Panc1 (cell line): Measurements from ENCODE around the gene CFAP20DC. TPM values are rescaled to one million over a fixed set of nuclear protein-coding genes. Genes with fewer than 3 reads are reported as not detected.

Source experiments
- ATAC-seq: fragments of 200-7000 bp; cut with Tn5 transposase; 2 replicates; pipeline ENCODE4 v1.9.1; 2020; ENCODE audit warnings: mild to moderate bottlenecking, moderate library complexity
- BruUV-seq: library from RNA; stranded (reverse); fragments of 400-500 nt; replicated peaks from 2 replicates; lab custom pipeline; 2021; lab: Mats Ljungman, UMichigan
- CTCF ChIA-PET: fragments of 300-600 bp; sonication (Branson Sonifier 250); formaldehyde crosslinking; loops from one replicate; lab custom pipeline; 2022; ENCODE audit warnings: antibody characterized with exemption; lab: Charles Lee
- POLR2A ChIA-PET: fragments of 300-600 bp; sonication (Branson Sonifier 250); formaldehyde crosslinking; loops from one replicate; lab custom pipeline; 2022; ENCODE audit warnings: antibody characterized with exemption; lab: Charles Lee
- DNase-seq: peaks from one replicate; pipeline ENCODE4 v3.0.0-alpha.2; 2010; ENCODE audit warnings: low read depth, low spot score
- H3K27ac ChIP-seq: 2 replicates; pipeline ENCODE4 v1.5.1; 2011; ENCODE audit warnings: mild to moderate bottlenecking, low read length, inconsistent platforms
- H3K27me3 ChIP-seq: fragments of 200-500 bp; sonication (Bioruptor generic); 2 replicates; pipeline ENCODE4 v1.6.0; 2014; ENCODE audit warnings: low read length, inconsistent platforms; ENCODE audit not compliant: control insufficient read depth, insufficient read depth
- H3K36me3 ChIP-seq: fragments of 200-500 bp; sonication (Bioruptor generic); 2 replicates; pipeline ENCODE4 v1.5.1; 2014; ENCODE audit warnings: inconsistent platforms, mild to moderate bottlenecking, low read length, moderate library complexity; ENCODE audit not compliant: control insufficient read depth, insufficient read depth
- H3K4me1 ChIP-seq: 2 replicates; pipeline ENCODE4 v1.5.1; 2011; ENCODE audit warnings: inconsistent platforms, mild to moderate bottlenecking, low read length, moderate library complexity; ENCODE audit not compliant: control insufficient read depth, insufficient read depth
- H3K4me3 ChIP-seq, 2 experiments: 2 replicates each; pipeline ENCODE4 v1.5.1; 2011 to 2012; ENCODE audit warnings: low read depth in 2 of 2, low read length in 2 of 2, mild to moderate bottlenecking in 2 of 2, inconsistent platforms in 1 of 2, moderate library complexity in 1 of 2
- H3K9me3 ChIP-seq: fragments of 200-500 bp; sonication (Bioruptor generic); 2 replicates; pipeline ENCODE4 v1.5.1; 2014; ENCODE audit warnings: low read depth, mild to moderate bottlenecking, inconsistent platforms, low read length, moderate library complexity; ENCODE audit not compliant: control insufficient read depth, insufficient read depth
- POLR2AphosphoS5 ChIP-seq: IDR thresholded peaks from 2 replicates; pipeline ENCODE4 v1.6.1; 2012; ENCODE audit warnings: mild to moderate bottlenecking, low read depth, low read length, moderate library complexity
- SIN3A ChIP-seq: IDR thresholded peaks from 2 replicates; pipeline ENCODE4 v1.6.1; 2012; ENCODE audit warnings: low read depth, mild to moderate bottlenecking, low read length, moderate library complexity, borderline replicate concordance; ENCODE audit not compliant: insufficient read depth
- TCF7L2 ChIP-seq: IDR thresholded peaks from 2 replicates; pipeline ENCODE4 v1.6.1; 2011; ENCODE audit warnings: mild to moderate bottlenecking, low read depth, low read length, inconsistent platforms
- in situ Hi-C: cut with HindIII; loops from 2 replicates; pipeline ENCODE4 v1.10.0; 2016; ENCODE audit warnings: low sequenced_read_pairs, low pct_unique_long_range_greater_than_20kb
- intact Hi-C: fragments of 100-400 bp; cut with micrococcal nuclease; formaldehyde crosslinking; loops from one replicate; pipeline ENCODE4 v1.10.0; 2022; ENCODE audit not compliant: unreplicated experiment
- total RNA-seq: library from RNA; stranded (reverse); gene quantifications from one replicate; pipeline ENCODE4 v1.2.1, GENCODE V29; 2021; ENCODE audit not compliant: unreplicated experiment
- TF ChIP-seq, protein P1 (sequence below): fragments of 450-650 bp; IDR thresholded peaks from 2 replicates; pipeline ENCODE4 v1.5.1; 2017; ENCODE audit warnings: mild to moderate bottlenecking
- TF ChIP-seq, protein P2 (sequence below), 2 experiments: IDR thresholded peaks; 2 replicates each; pipeline ENCODE4 v1.6.1; 2011 to 2012; ENCODE audit warnings: low read depth in 2 of 2, control low read depth in 1 of 2, low read length in 1 of 2, mild to moderate bottlenecking in 1 of 2, moderate library complexity in 1 of 2; ENCODE audit not compliant: insufficient read depth in 1 of 2

CFAP20DC gene
- total RNA-seq, 1 experiment from 2014 or later, result 4.0 TPM

DNA sequence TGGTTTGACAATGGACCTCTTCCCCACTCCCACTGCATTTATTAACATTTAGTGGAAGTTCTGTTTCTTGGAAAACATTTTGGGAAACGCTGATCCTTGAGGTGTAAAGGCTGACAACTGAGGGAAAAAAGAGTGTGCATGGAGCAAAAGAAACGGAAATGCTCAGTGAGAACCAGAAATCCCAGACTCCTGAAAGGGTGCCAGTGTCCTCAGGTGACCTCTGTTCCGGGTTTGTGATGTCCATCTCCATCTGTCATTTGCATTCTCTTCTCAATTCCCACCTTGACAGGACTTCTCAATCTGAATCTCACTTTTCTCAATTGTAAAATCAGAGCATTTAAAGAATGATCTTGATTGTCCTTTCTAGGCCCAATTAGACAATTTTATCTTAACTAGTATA, 312.2 kb downstream of the CFAP20DC start:
- Histone ChIP-seq H3K27me3 (no peaks in the 10 kb centered on the region), H3K36me3 (no peaks in the 10 kb centered on the region), H3K4me1 (no peaks in the 10 kb centered on the region), H3K9me3 (no peaks in the 10 kb centered on the region), H3K4me3 (no peak overlapping the region), H3K27ac (no peak overlapping the region)
- CTCF ChIA-PET, result no interaction called here
- intact Hi-C loops, result no loop called here
- in situ Hi-C loops, result no loop called here
- no peak for DNase-seq
- no TSS peak for BruUV-seq
- TF ChIP-seq SIN3A (no peak), TCF7L2 (no peak), POLR2AphosphoS5 (no peak)
- TF ChIP-seq, protein P1, sequence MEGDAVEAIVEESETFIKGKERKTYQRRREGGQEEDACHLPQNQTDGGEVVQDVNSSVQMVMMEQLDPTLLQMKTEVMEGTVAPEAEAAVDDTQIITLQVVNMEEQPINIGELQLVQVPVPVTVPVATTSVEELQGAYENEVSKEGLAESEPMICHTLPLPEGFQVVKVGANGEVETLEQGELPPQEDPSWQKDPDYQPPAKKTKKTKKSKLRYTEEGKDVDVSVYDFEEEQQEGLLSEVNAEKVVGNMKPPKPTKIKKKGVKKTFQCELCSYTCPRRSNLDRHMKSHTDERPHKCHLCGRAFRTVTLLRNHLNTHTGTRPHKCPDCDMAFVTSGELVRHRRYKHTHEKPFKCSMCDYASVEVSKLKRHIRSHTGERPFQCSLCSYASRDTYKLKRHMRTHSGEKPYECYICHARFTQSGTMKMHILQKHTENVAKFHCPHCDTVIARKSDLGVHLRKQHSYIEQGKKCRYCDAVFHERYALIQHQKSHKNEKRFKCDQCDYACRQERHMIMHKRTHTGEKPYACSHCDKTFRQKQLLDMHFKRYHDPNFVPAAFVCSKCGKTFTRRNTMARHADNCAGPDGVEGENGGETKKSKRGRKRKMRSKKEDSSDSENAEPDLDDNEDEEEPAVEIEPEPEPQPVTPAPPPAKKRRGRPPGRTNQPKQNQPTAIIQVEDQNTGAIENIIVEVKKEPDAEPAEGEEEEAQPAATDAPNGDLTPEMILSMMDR, result no peak
- TF ChIP-seq, protein P2, sequence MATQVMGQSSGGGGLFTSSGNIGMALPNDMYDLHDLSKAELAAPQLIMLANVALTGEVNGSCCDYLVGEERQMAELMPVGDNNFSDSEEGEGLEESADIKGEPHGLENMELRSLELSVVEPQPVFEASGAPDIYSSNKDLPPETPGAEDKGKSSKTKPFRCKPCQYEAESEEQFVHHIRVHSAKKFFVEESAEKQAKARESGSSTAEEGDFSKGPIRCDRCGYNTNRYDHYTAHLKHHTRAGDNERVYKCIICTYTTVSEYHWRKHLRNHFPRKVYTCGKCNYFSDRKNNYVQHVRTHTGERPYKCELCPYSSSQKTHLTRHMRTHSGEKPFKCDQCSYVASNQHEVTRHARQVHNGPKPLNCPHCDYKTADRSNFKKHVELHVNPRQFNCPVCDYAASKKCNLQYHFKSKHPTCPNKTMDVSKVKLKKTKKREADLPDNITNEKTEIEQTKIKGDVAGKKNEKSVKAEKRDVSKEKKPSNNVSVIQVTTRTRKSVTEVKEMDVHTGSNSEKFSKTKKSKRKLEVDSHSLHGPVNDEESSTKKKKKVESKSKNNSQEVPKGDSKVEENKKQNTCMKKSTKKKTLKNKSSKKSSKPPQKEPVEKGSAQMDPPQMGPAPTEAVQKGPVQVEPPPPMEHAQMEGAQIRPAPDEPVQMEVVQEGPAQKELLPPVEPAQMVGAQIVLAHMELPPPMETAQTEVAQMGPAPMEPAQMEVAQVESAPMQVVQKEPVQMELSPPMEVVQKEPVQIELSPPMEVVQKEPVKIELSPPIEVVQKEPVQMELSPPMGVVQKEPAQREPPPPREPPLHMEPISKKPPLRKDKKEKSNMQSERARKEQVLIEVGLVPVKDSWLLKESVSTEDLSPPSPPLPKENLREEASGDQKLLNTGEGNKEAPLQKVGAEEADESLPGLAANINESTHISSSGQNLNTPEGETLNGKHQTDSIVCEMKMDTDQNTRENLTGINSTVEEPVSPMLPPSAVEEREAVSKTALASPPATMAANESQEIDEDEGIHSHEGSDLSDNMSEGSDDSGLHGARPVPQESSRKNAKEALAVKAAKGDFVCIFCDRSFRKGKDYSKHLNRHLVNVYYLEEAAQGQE (IDR thresholded peaks at IDR 0.05; ENCODE audit: insufficient read depth in 1 of 2, low read depth in 2 of 2, low read length in 1 of 2), result no peak
- ATAC-seq, result no peak
- POLR2A ChIA-PET, result no interaction called here

DNA sequence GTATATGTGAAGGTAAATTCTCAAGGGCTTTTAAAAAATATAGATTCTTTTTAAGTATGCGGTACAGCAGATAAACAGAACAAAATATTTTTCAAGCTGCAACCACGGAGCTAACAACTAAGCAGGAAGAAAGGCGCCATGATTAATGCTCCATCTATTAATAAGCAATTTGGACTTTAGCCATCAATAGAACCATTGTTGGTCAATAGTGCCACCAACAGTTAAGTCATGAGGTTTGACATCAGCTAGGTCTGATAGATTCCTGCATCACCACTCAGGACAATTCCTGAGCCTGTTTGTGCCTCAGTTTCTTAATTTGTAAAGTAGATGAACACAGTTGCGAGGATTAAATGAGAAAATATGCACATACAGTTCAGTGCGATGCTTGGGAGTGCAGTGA, 318.2 kb downstream of the CFAP20DC start:
- no peaks in the 10 kb centered on the region for H3K36me3 ChIP-seq
- H3K27ac ChIP-seq, result no peak overlapping the region
- BruUV-seq, result no TSS peak
- ChIA-PET CTCF (no interaction called here), POLR2A (no interaction called here)
- H3K4me1 ChIP-seq, result no peaks in the 10 kb centered on the region
- H3K9me3 ChIP-seq, result no peaks in the 10 kb centered on the region
- in situ Hi-C loops, result no loop called here
- no peaks in the 10 kb centered on the region for H3K27me3 ChIP-seq
- ATAC-seq (no peak), DNase-seq (no peak)
- no peak overlapping the region for H3K4me3 ChIP-seq
- intact Hi-C loops, result no loop called here
- no peak for TF ChIP-seq POLR2AphosphoS5
- TF ChIP-seq, protein P1, result no peak
- TF ChIP-seq SIN3A, result no peak
- TF ChIP-seq TCF7L2, result no peak
- TF ChIP-seq, protein P2 (IDR thresholded peaks at IDR 0.05; ENCODE audit: insufficient read depth in 1 of 2, low read depth in 2 of 2, low read length in 1 of 2), result no peak
